HL-60 (cell line): ENCODE results near the gene PRPF18.

Experiments used
- POLR2AphosphoS5 ChIP-seq: IDR thresholded peaks from 2 replicates; pipeline ENCODE4 v1.6.1; 2012; ENCODE audit warnings: low read depth
- REST ChIP-seq: IDR thresholded peaks from 2 replicates; pipeline ENCODE4 v1.6.1; 2012; ENCODE audit warnings: low read depth; ENCODE audit not compliant: insufficient replicate concordance
- SPI1 ChIP-seq: IDR thresholded peaks from 2 replicates; pipeline ENCODE4 v1.6.1; 2012; ENCODE audit warnings: low read depth, mild to moderate bottlenecking, borderline replicate concordance
- TF ChIP-seq, protein P1 (sequence below): IDR thresholded peaks from one replicate; pipeline ENCODE4 v1.5.1; 2011; ENCODE audit warnings: low read length, control low read depth, inconsistent platforms; ENCODE audit not compliant: insufficient read depth

DNA sequence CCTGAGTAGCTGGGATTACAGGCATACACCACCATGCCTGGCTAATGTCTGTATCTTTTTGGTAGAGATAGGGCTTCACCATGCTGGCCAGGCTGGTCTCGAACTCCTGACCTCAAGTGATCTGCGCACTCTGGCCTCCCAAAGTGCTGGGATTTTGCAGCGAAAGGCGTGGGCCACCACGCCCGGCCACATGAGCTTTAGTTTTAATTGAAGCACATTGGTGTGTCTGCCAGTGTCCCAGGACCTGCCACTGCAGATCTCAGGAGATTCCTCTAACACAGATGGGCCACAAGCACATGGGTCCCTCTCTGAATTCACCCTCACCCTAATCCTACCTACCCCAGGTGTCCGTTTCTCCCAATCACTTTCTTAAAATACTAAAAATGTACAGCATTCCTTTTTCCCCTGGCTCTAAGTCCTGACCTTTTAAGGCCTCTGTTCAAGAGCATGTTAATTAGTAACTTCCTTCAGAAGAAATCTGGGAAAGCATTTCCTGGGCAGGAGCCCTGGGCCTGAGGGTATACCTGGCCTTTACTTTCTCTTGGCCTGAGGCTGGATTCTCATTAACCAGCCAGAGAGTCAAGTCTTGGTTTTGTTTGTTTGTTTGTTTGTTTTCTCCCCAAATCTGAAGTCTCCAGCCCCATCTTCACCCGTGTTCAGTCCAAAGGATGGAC, 82.6 kb downstream of the PRPF18 start:
- TF ChIP-seq, protein P1, sequence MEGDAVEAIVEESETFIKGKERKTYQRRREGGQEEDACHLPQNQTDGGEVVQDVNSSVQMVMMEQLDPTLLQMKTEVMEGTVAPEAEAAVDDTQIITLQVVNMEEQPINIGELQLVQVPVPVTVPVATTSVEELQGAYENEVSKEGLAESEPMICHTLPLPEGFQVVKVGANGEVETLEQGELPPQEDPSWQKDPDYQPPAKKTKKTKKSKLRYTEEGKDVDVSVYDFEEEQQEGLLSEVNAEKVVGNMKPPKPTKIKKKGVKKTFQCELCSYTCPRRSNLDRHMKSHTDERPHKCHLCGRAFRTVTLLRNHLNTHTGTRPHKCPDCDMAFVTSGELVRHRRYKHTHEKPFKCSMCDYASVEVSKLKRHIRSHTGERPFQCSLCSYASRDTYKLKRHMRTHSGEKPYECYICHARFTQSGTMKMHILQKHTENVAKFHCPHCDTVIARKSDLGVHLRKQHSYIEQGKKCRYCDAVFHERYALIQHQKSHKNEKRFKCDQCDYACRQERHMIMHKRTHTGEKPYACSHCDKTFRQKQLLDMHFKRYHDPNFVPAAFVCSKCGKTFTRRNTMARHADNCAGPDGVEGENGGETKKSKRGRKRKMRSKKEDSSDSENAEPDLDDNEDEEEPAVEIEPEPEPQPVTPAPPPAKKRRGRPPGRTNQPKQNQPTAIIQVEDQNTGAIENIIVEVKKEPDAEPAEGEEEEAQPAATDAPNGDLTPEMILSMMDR, result no peak
- TF ChIP-seq REST (no peak), SPI1 (no peak), POLR2AphosphoS5 (no peak)
